Trophoblast cell (in vitro differentiated cells and primary cell): Measurements from ENCODE around the gene DENND5A.

Source experiments
- DNase-seq, 2 donors: peaks; one replicate each; pipeline ENCODE4 v3.0.0-alpha.2; 2016
- H2AFZ ChIP-seq: 2 replicates; pipeline ENCODE4 v1.6.1; 2013; ENCODE audit warnings: low read length, moderate library complexity, mild to moderate bottlenecking; ENCODE audit not compliant: insufficient read depth, poor library complexity
- H2AK5ac ChIP-seq: 2 replicates; pipeline ENCODE4 v1.6.1; 2013; ENCODE audit warnings: mild to moderate bottlenecking, low read length
- H2BK120ac ChIP-seq: 2 replicates; pipeline ENCODE4 v1.6.1; 2013; ENCODE audit warnings: low read length, mild to moderate bottlenecking, moderate library complexity; ENCODE audit not compliant: insufficient read depth, poor library complexity
- H2BK12ac ChIP-seq: 2 replicates; pipeline ENCODE4 v1.6.1; 2013; ENCODE audit warnings: mild to moderate bottlenecking, low read length, moderate library complexity
- H2BK5ac ChIP-seq: 2 replicates; pipeline ENCODE4 v1.6.1; 2013; ENCODE audit warnings: low read length, low read depth, moderate library complexity, mild to moderate bottlenecking; ENCODE audit not compliant: poor library complexity
- H3K14ac ChIP-seq: 2 replicates; pipeline ENCODE4 v1.6.1; 2013; ENCODE audit warnings: mild to moderate bottlenecking, low read length
- H3K18ac ChIP-seq: 2 replicates; pipeline ENCODE4 v1.6.1; 2013; ENCODE audit warnings: mild to moderate bottlenecking, low read length
- H3K23ac ChIP-seq: 2 replicates; pipeline ENCODE4 v1.6.1; 2013; ENCODE audit warnings: low read length
- H3K27ac ChIP-seq: 2 replicates; pipeline ENCODE4 v1.5.1; 2013; ENCODE audit warnings: low read depth, mild to moderate bottlenecking, inconsistent platforms, low read length, moderate library complexity
- H3K27me3 ChIP-seq: 2 replicates; pipeline ENCODE4 v1.6.1; 2013; ENCODE audit warnings: inconsistent platforms, mild to moderate bottlenecking, low read length, moderate library complexity; ENCODE audit not compliant: insufficient read depth
- H3K36me3 ChIP-seq, 2 experiments: 1 replicate in 1 of 2; 2 replicates in 1 of 2; pipeline ENCODE4 v1.6.1; 2013; ENCODE audit warnings: low read length in 2 of 2, mild to moderate bottlenecking in 2 of 2, moderate library complexity in 1 of 2; ENCODE audit not compliant: insufficient read depth in 2 of 2, control insufficient read depth in 1 of 2
- H3K4ac ChIP-seq: 2 replicates; pipeline ENCODE4 v1.6.1; 2013; ENCODE audit warnings: low read depth, mild to moderate bottlenecking, low read length, moderate library complexity
- H3K4me1 ChIP-seq, 2 experiments: 1 replicate in 1 of 2; 2 replicates in 1 of 2; pipeline ENCODE4 v1.6.1; 2013; ENCODE audit warnings: low read length in 2 of 2, mild to moderate bottlenecking in 2 of 2, moderate library complexity in 1 of 2; ENCODE audit not compliant: insufficient read depth in 2 of 2, control insufficient read depth in 1 of 2
- H3K4me2 ChIP-seq: 2 replicates; pipeline ENCODE4 v1.6.1; 2013; ENCODE audit warnings: inconsistent platforms, mild to moderate bottlenecking, low read length, moderate library complexity
- H3K4me3 ChIP-seq: 2 replicates; pipeline ENCODE4 v1.5.1; 2013; ENCODE audit warnings: mild to moderate bottlenecking, low read depth, low read length, inconsistent platforms
- H3K79me1 ChIP-seq: one replicate; pipeline ENCODE4 v1.6.1; 2013; ENCODE audit warnings: low read length
- H3K79me2 ChIP-seq: 2 replicates; pipeline ENCODE4 v1.6.1; 2013; ENCODE audit warnings: low read length, mild to moderate bottlenecking; ENCODE audit not compliant: control insufficient read depth, insufficient read depth, poor library complexity
- H3K9ac ChIP-seq: 2 replicates; pipeline ENCODE4 v1.6.1; 2013; ENCODE audit warnings: mild to moderate bottlenecking, low read length
- H3K9me3 ChIP-seq: 2 replicates; pipeline ENCODE4 v1.6.1; 2013; ENCODE audit warnings: low read depth, mild to moderate bottlenecking, control low read depth, inconsistent platforms, low read length; ENCODE audit not compliant: insufficient read depth
- H4K12ac ChIP-seq: 2 replicates; pipeline ENCODE4 v1.6.1; 2013; ENCODE audit warnings: low read depth, mild to moderate bottlenecking, low read length, moderate library complexity
- H4K8ac ChIP-seq: 2 replicates; pipeline ENCODE4 v1.6.1; 2013; ENCODE audit warnings: low read depth, mild to moderate bottlenecking, low read length, moderate library complexity
- H4K91ac ChIP-seq: one replicate; pipeline ENCODE4 v1.6.1; 2013; ENCODE audit warnings: low read depth, mild to moderate bottlenecking, low read length, moderate library complexity
- WGBS: extraction: QIAGEN DNeasy Blood & Tissue Kit; methylation state at CpG from one replicate; pipeline ENCODE4 v1.1.7; 2013; ENCODE audit warnings: missing lambda C conversion rate; ENCODE audit not compliant: insufficient read length, insufficient coverage; ENCODE audit errors: extremely low coverage; 5-methylcytosine and 5-hydroxymethylcytosine counted together

The DENND5A gene

GRCh38 chr11:9203691-9204311 lies 61.3 kb downstream of the DENND5A start:
- Histone ChIP-seq H3K23ac (no peak overlapping the region), H3K4me2 (no peak overlapping the region), H3K27ac (no peak overlapping the region), H3K9me3 (no peaks in the 10 kb centered on the region), H3K79me2 (no peaks in the 10 kb centered on the region), H3K4me1 (peaks cover 0 to 2% of the 10 kb centered on the region in 2 experiments), H2BK120ac (no peak overlapping the region), H3K14ac (no peak overlapping the region), H3K4me3 (no peak overlapping the region), H3K27me3 (no peaks in the 10 kb centered on the region), H3K4ac (no peak overlapping the region), H4K12ac (no peak overlapping the region), H3K9ac (no peak overlapping the region), H2BK5ac (no peak overlapping the region), H4K91ac (no peak overlapping the region), H2AFZ (no peak overlapping the region), H3K79me1 (no peaks in the 10 kb centered on the region), H3K36me3 (peaks cover 7 to 11% of the 10 kb centered on the region in 2 experiments), H2AK5ac (no peak overlapping the region), H3K18ac (no peak overlapping the region), H2BK12ac (no peak overlapping the region), H4K8ac (no peak overlapping the region)
- WGBS, result no CpG with 5 or more reads among the region's 12 CpGs
- no peak for DNase-seq

GRCh38 chr11:9201372-9202162 lies 63.6 kb downstream of the DENND5A start:
- DNase-seq, result no peak
- Histone ChIP-seq H3K4ac (no peak overlapping the region), H4K91ac (no peak overlapping the region), H3K27ac (no peak overlapping the region), H3K4me2 (no peak overlapping the region), H2BK120ac (no peak overlapping the region), H3K4me1 (peaks cover 0 to 2% of the 10 kb centered on the region in 2 experiments), H2BK5ac (no peak overlapping the region), H3K4me3 (no peak overlapping the region), H3K27me3 (no peaks in the 10 kb centered on the region), H4K12ac (no peak overlapping the region), H3K36me3 (peaks cover 11 to 13% of the 10 kb centered on the region in 2 experiments), H2AFZ (no peak overlapping the region), H3K14ac (no peak overlapping the region), H3K79me1 (no peaks in the 10 kb centered on the region), H4K8ac (no peak overlapping the region), H2BK12ac (no peak overlapping the region), H3K18ac (no peak overlapping the region), H3K23ac (no peak overlapping the region), H3K79me2 (no peaks in the 10 kb centered on the region), H2AK5ac (no peak overlapping the region), H3K9me3 (no peaks in the 10 kb centered on the region), H3K9ac (no peak overlapping the region)
- no CpG with 5 or more reads among the region's 3 CpGs for WGBS

GRCh38 chr11:9200471-9200870 lies 64.7 kb downstream of the DENND5A start:
- Histone ChIP-seq H4K8ac (no peak overlapping the region), H2BK12ac (no peak overlapping the region)
- DNase-seq, result peak in 1 of 2 donors; percentile 30

DNA sequence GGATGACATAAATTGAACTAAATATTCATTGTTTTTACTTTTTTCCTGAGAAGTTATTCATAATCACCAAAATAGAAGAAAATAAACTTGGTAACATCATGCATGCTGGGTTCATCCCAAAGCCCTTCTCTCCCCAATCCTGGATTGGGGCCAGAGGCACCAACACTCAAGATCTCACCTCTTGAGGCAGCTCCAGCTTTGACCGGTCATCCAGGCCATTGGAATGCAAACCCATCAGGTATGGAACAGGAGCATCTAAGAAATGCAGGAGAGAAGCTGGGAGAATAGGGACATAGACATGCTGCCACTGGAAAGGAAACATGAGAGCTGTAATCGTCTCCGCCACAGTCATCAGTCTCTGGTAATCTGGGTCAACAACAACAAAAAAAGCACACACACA lies 71.8 kb downstream of the DENND5A start:
- no peak overlapping the region for H4K12ac ChIP-seq

More at GRCh38 chr11:9200471-9200870, 64.7 kb downstream of the DENND5A start:
- Histone ChIP-seq H3K79me1 (no peaks in the 10 kb centered on the region), H3K18ac (no peak overlapping the region), H3K9me3 (no peaks in the 10 kb centered on the region), H2BK120ac (no peak overlapping the region), H3K9ac (no peak overlapping the region), H4K12ac (no peak overlapping the region), H4K91ac (no peak overlapping the region), H3K23ac (no peak overlapping the region), H3K27ac (no peak overlapping the region), H2BK5ac (no peak overlapping the region), H3K4ac (no peak overlapping the region), H3K4me3 (no peak overlapping the region), H3K27me3 (no peaks in the 10 kb centered on the region), H2AK5ac (no peak overlapping the region), H3K4me1 (peaks cover 0 to 2% of the 10 kb centered on the region in 2 experiments), H3K14ac (no peak overlapping the region), H3K79me2 (no peaks in the 10 kb centered on the region), H3K4me2 (no peak overlapping the region), H3K36me3 (peaks cover 13 to 14% of the 10 kb centered on the region in 2 experiments), H2AFZ (no peak overlapping the region)
- WGBS, result no CpG with 5 or more reads among the region's 2 CpGs

More for the DNA sequence above, 71.8 kb downstream of the DENND5A start:
- H3K36me3 ChIP-seq, result peaks cover 16 to 20% of the 10 kb centered on the region in 2 experiments
- no peak overlapping the region for H3K23ac ChIP-seq
- no peaks in the 10 kb centered on the region for H3K79me2 ChIP-seq
- no CpG with 5 or more reads among the region's 3 CpGs for WGBS
- no peak overlapping the region for H4K8ac ChIP-seq
- H2AFZ ChIP-seq, result no peak overlapping the region
- no peak overlapping the region for H3K4me2 ChIP-seq
- no peak overlapping the region for H2BK12ac ChIP-seq
- no peaks in the 10 kb centered on the region for H3K4me1 ChIP-seq
- no peak overlapping the region for H2BK5ac ChIP-seq
- H3K9ac ChIP-seq, result no peak overlapping the region
- H2BK120ac ChIP-seq, result no peak overlapping the region
- H3K4ac ChIP-seq, result no peak overlapping the region
- no peak overlapping the region for H2AK5ac ChIP-seq
- H4K91ac ChIP-seq, result no peak overlapping the region
- H3K4me3 ChIP-seq, result no peak overlapping the region
- no peak overlapping the region for H3K27ac ChIP-seq
- H3K9me3 ChIP-seq, result peaks cover 5% of the 10 kb centered on the region
- no peak overlapping the region for H3K14ac ChIP-seq
- H3K18ac ChIP-seq, result no peak overlapping the region
- no peaks in the 10 kb centered on the region for H3K27me3 ChIP-seq
- H3K79me1 ChIP-seq, result no peaks in the 10 kb centered on the region
- DNase-seq, result peak; percentile 43 to 61
